Activated CD4-positive, alpha-beta T cell treated with anti-CD3 and anti-CD28 coated beads for 36 hours (primary cell): ENCODE measurements around the gene CFAP97. TPM values are rescaled to one million over a fixed set of nuclear protein-coding genes. Genes with fewer than 3 reads are reported as not detected.
A peak's percentile ranks its signal among the peaks of the same experiment; 100 is the strongest.
"Not testable (repeated sequence)": the region's sequence is repeated elsewhere in the genome, so short reads cannot be mapped to it uniquely, and the experiment has no call there.

Experiments
- ATAC-seq: fragments of 200-7000 bp; cut with Tn5 transposase; one replicate; pipeline ENCODE4 v1.10.0; 2021; ENCODE audit warnings: mild to moderate bottlenecking, moderate library complexity
- CTCF ChIA-PET: fragments of 350-600 bp; sonication (Branson Sonifier 250); formaldehyde crosslinking; loops from one replicate; lab custom pipeline; 2021; ENCODE audit warnings: antibody characterized with exemption; lab: Charles Lee
- POLR2A ChIA-PET: fragments of 350-600 bp; sonication (Branson Sonifier 250); formaldehyde crosslinking; loops from one replicate; lab custom pipeline; 2021; ENCODE audit warnings: antibody characterized with exemption, inconsistent platforms; lab: Charles Lee
- DNase-seq: peaks from one replicate; pipeline ENCODE4 v3.0.0-alpha.2; 2020
- H3K27ac Mint-ChIP-seq: one replicate; pipeline ENCODE4 v1.8.0; 2021; ENCODE audit warnings: mixed read lengths
- H3K27me3 Mint-ChIP-seq: one replicate; pipeline ENCODE4 v1.8.0; 2021; ENCODE audit warnings: mixed read lengths
- H3K36me3 Mint-ChIP-seq: one replicate; pipeline ENCODE4 v1.8.0; 2021; ENCODE audit warnings: low read depth, mixed read lengths
- H3K4me1 Mint-ChIP-seq: one replicate; pipeline ENCODE4 v1.8.0; 2021; ENCODE audit warnings: mixed read lengths
- H3K4me3 Mint-ChIP-seq: one replicate; pipeline ENCODE4 v1.8.0; 2021; ENCODE audit warnings: mild to moderate bottlenecking, moderate library complexity, mixed read lengths
- H3K9me3 Mint-ChIP-seq: one replicate; pipeline ENCODE4 v1.8.0; 2021; ENCODE audit warnings: low read depth, mixed read lengths
- intact Hi-C, 2 experiments: fragments of 100-400 bp; cut with DNase I in 1 of 2; cut with micrococcal nuclease in 1 of 2; formaldehyde crosslinking; loops; one replicate each; pipeline versions ENCODE4 v1.14.2 to v1.15.1; 2022 to 2024; cut with DNase I, micrococcal nuclease
- total RNA-seq, 2 experiments: library from RNA; stranded (reverse); gene quantifications; one replicate each; pipeline ENCODE4 v1.2.3, GENCODE V29; 2021

Gene CFAP97
- total RNA-seq, 2 experiments from 2014 or later: 54.6 to 81.8 TPM

GRCh38 chr4:185124006-185124405 is 79.8 kb downstream of the CFAP97 start:
- H3K9me3 Mint-ChIP-seq: no peaks in the 10 kb centered on the region
- H3K27ac Mint-ChIP-seq: no peak overlapping the region
- DNase-seq (no peak), ATAC-seq (no peak)
- H3K27me3 Mint-ChIP-seq: peaks cover 24% of the 10 kb centered on the region
- H3K4me3 Mint-ChIP-seq: no peak overlapping the region
- CTCF ChIA-PET: interaction anchor here (2.3 kb wide), 1 partner anchor 11 kb away, joined by 9 read pairs; no protein-coding TSS in a partner anchor
- POLR2A ChIA-PET: no interaction called here
- intact Hi-C loops: no loop called here
- H3K4me1 Mint-ChIP-seq: peaks cover 7% of the 10 kb centered on the region
- H3K36me3 Mint-ChIP-seq: no peaks in the 10 kb centered on the region

- Mint-ChIP-seq H3K9me3 (no peaks in the 10 kb centered on the region), H3K27me3 (peaks cover 20% of the 10 kb centered on the region), H3K27ac (no peak overlapping the region), H3K4me1 (peaks cover 3% of the 10 kb centered on the region), H3K36me3 (no peaks in the 10 kb centered on the region), H3K4me3 (no peak overlapping the region)
- CTCF ChIA-PET: interaction anchor here (1.4 to 2.3 kb wide), 2 partner anchors 12 to 17 kb away, joined by 3 to 9 read pairs; no protein-coding TSS in a partner anchor
- ATAC-seq (no peak), DNase-seq (no peak)
- POLR2A ChIA-PET: no interaction called here
- intact Hi-C loops: no loop called here
These were observed 81.0 kb downstream of the CFAP97 start for GRCh38 chr4:185122681-185123345.

DNA sequence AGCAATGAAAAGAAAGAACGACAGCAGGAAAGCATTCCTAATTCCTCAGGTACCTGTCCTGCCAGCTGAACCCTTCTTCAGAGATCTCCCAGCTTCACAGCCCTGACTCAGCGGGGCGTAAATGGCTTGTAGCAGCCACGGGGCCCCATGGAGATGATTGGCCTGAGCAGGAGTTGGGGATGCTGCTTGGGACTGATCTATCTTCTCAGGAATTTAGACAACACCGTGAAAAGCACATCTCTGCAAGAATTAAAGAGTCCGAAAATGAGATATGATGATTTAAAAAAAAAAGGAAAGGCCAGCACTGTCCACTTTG is 83.2 kb downstream of the CFAP97 start:
- Mint-ChIP-seq H3K4me3 (no peak overlapping the region), H3K4me1 (no peaks in the 10 kb centered on the region), H3K27me3 (peaks cover 19% of the 10 kb centered on the region), H3K36me3 (no peaks in the 10 kb centered on the region), H3K9me3 (no peaks in the 10 kb centered on the region), H3K27ac (no peak overlapping the region)
- ATAC-seq (no peak), DNase-seq (no peak)
- POLR2A ChIA-PET: no interaction called here
- CTCF ChIA-PET: interaction anchor here (1.1 kb wide), 1 partner anchor 18 kb away, joined by 3 read pairs; no protein-coding TSS in a partner anchor
- intact Hi-C loops: no loop called here

DNA sequence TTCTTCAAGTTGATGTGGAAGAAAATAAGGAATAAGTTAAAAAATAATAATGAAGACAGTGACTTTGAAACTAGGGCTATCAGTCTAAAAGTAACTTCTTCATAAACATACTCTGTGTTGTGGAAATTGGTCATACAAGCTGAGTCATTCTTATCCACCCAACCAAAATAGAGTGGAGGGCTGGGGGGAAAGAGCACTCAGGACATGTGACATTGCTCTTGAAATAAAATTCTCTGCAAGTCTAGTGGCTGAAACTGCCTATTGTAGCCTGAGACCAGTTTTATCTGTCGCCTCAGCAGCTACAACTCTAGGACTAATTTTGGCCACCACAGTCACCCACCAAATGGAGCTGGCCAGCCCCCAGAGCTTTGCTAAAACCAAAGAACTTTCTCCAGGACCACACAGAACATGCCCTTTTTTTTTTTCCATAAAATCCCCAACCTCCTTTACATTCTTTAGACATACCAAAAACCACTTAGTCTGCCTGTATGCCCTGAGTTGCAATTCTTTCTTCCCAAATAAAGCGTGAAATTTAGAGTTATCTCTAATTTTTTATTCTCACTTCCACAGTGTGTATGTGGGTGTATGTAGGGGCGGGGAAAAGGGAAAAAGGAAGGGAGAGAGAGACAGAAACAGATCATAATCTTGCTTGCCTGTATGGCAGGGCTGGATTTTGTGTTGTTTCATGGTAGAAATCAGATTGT is 83.7 kb downstream of the CFAP97 start:
- Mint-ChIP-seq H3K36me3 (no peaks in the 10 kb centered on the region), H3K27me3 (peaks cover 17% of the 10 kb centered on the region), H3K4me1 (no peaks in the 10 kb centered on the region), H3K27ac (no peak overlapping the region), H3K4me3 (no peak overlapping the region), H3K9me3 (no peaks in the 10 kb centered on the region)
- ChIA-PET CTCF (interaction anchor here (0.6 to 1.1 kb wide), 2 partner anchors 18 to 296 kb away, joined by 3 to 4 read pairs; no protein-coding TSS in a partner anchor), POLR2A (no interaction called here)
- intact Hi-C loops: no loop called here
- no peak for ATAC-seq
- DNase-seq: no peak

DNA sequence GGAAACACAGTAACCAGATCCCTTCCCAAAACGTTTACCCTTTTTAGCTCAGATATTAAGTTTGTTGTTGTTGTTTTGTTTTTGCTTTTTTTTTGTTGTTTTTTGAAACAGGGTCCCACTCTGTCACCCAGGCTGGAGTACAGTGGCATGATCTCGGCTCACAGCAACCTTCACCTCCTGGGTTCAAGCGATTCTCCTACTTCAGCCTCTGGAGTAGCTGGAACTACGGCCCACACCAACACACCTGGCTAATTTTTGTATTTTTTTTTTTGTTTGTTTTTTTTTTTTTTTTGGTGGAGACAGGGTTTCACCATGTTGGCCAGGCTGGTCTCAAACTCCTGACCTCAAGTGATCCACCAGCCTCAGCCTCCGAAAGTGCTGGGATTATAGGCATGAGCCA is 84.3 kb downstream of the CFAP97 start:
- H3K36me3 Mint-ChIP-seq, intact Hi-C loops, POLR2A ChIA-PET, H3K4me3 Mint-ChIP-seq, ATAC-seq, DNase-seq, H3K4me1 Mint-ChIP-seq, H3K27ac Mint-ChIP-seq, H3K9me3 Mint-ChIP-seq: not testable (repeated sequence)
- CTCF ChIA-PET: interaction anchor here (0.6 kb wide), 1 partner anchor 295 kb away, joined by 4 read pairs; no protein-coding TSS in a partner anchor
- H3K27me3 Mint-ChIP-seq: peaks cover 16% of the 10 kb centered on the region

DNA sequence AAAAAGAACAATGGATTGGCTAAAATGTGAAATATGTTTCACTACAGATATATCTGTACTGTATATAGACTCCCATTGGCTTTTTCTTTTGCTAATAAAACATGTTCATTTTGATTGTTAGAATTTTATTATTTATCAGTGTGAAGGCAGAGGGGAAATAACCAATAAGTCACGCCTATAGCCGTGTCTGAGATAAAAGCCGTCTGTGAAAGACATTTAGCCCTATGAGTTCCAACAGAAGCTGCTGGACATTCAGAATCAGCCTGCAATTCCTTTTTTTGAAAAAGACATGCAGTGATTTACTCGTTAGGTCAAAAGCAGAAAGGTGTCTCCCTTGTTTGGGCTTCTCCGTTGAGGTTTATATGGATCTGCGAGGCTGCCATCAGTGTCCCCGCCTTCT is 84.9 kb downstream of the CFAP97 start:
- intact Hi-C loops: no loop called here
- Mint-ChIP-seq H3K4me3 (no peak overlapping the region), H3K27ac (no peak overlapping the region), H3K27me3 (peaks cover 16% of the 10 kb centered on the region), H3K4me1 (no peaks in the 10 kb centered on the region), H3K9me3 (no peaks in the 10 kb centered on the region), H3K36me3 (no peaks in the 10 kb centered on the region)
- no peak for DNase-seq
- POLR2A ChIA-PET: no interaction called here
- no peak for ATAC-seq
- CTCF ChIA-PET: interaction anchor here (0.6 to 1.5 kb wide), 2 partner anchors 104 to 143 kb away, joined by 3 read pairs; no protein-coding TSS in a partner anchor

GRCh38 chr4:185117300-185117934 is 86.4 kb downstream of the CFAP97 start:
- intact Hi-C loops: no loop called here
- peaks cover 11% of the 10 kb centered on the region for H3K27me3 Mint-ChIP-seq
- no peaks in the 10 kb centered on the region for H3K4me1 Mint-ChIP-seq
- CTCF ChIA-PET: interaction anchor here (1.3 to 1.5 kb wide), 3 partner anchors 11 to 102 kb away, joined by 3 read pairs; no protein-coding TSS in a partner anchor
- H3K27ac Mint-ChIP-seq: no peak overlapping the region
- no peaks in the 10 kb centered on the region for H3K9me3 Mint-ChIP-seq
- H3K4me3 Mint-ChIP-seq: no peak overlapping the region
- no peak for ATAC-seq
- DNase-seq: no peak
- POLR2A ChIA-PET: no interaction called here
- H3K36me3 Mint-ChIP-seq: no peaks in the 10 kb centered on the region

DNA sequence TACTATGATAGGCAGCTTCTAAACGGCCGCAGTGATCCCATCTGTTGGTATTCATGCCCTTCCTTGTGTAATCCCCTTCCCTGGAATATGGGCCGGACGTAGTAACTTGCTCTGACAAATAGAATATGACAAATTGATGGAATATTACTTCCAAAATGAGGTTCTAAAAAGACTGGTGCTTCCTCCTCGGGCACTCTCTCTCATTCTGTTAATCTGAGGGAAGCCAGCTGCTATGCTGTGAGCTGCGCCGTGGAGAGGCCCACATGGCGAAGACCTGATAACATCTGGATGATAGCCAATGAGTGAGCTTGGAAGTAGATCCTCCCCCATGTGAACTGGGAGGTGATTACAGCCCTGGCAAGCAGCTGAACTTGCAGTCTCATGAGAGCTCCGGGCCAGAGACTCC is 88.0 kb downstream of the CFAP97 start:
- ATAC-seq: no peak
- Mint-ChIP-seq H3K4me3 (no peak overlapping the region), H3K27ac (no peak overlapping the region), H3K27me3 (peaks cover 10% of the 10 kb centered on the region), H3K9me3 (no peaks in the 10 kb centered on the region), H3K36me3 (no peaks in the 10 kb centered on the region), H3K4me1 (no peaks in the 10 kb centered on the region)
- DNase-seq: peak; percentile 20
- ChIA-PET POLR2A (no interaction called here), CTCF (interaction anchor here (0.9 to 1.5 kb wide), 2 partner anchors 12 to 19 kb away, joined by 5 to 7 read pairs; no protein-coding TSS in a partner anchor)
- intact Hi-C loops: no loop called here

DNA sequence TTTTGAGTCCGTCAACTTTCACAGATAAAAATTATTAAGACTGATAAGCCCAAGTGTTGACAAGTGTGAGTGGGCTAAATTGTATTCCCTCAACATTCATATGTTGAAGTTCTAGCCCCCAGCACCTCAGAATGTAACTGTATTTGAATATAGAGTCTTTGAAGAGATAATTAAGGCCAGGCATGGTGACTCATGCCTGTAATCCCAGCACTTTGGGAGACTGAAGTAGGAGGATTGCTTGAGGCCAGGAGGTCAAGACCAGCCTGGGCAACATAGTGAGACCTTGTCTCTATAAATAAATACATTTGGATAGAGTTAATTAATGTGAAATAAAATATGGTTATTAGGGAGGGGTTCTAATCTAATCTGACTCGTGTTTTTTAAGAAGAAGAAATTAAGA is 90.5 kb downstream of the CFAP97 start:
- ATAC-seq (no peak), DNase-seq (no peak)
- Mint-ChIP-seq H3K4me1 (no peaks in the 10 kb centered on the region), H3K4me3 (no peak overlapping the region), H3K36me3 (no peaks in the 10 kb centered on the region), H3K9me3 (no peaks in the 10 kb centered on the region), H3K27me3 (peaks cover 14% of the 10 kb centered on the region), H3K27ac (no peak overlapping the region)
- intact Hi-C loops: no loop called here
- CTCF ChIA-PET: interaction anchor here (0.7 kb wide), 1 partner anchor 74 kb away, joined by 3 read pairs; no protein-coding TSS in a partner anchor
- POLR2A ChIA-PET: no interaction called here

- no peaks in the 10 kb centered on the region for H3K4me1 Mint-ChIP-seq
- DNase-seq: no peak
- no peaks in the 10 kb centered on the region for H3K9me3 Mint-ChIP-seq
- ATAC-seq: peak; percentile 36
- intact Hi-C loops: no loop called here
- ChIA-PET POLR2A (no interaction called here), CTCF (no interaction called here)
- H3K4me3 Mint-ChIP-seq: no peak overlapping the region
- peaks cover 14% of the 10 kb centered on the region for H3K27me3 Mint-ChIP-seq
- no peaks in the 10 kb centered on the region for H3K36me3 Mint-ChIP-seq
- H3K27ac Mint-ChIP-seq: no peak overlapping the region
These were observed 91.7 kb downstream of the CFAP97 start for GRCh38 chr4:185112104-185112503.

DNA sequence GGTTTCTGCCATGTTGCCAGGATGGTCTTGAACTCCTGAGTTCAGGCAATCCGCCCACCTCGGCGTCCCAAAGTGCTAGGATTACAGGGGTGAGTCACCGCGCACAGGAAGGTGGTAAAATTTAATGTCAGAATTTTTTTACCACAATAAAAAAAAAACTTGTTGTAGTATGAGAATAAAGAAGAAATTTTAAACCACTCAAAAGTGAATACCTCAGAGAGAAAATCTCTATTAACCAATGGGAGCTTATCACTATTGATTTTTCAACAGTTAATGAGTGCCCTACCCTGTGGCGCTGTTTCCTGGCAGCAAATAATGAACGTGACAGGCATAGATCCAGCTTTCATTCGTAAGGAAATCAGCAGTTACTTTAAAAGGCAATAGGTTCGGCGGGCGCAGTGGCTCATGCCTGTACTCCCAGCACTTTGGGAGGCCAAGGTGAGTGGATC is 93.4 kb downstream of the CFAP97 start:
- intact Hi-C loops: no loop called here
- Mint-ChIP-seq H3K4me3 (no peak overlapping the region), H3K36me3 (no peaks in the 10 kb centered on the region), H3K9me3 (no peaks in the 10 kb centered on the region), H3K4me1 (no peaks in the 10 kb centered on the region), H3K27ac (no peak overlapping the region), H3K27me3 (peaks cover 7% of the 10 kb centered on the region)
- DNase-seq (no peak), ATAC-seq (no peak)
- CTCF ChIA-PET: no interaction called here
- POLR2A ChIA-PET: interaction anchor here (0.7 kb wide), 1 partner anchor 18 kb away, joined by 3 read pairs; no protein-coding TSS in a partner anchor
